Suprapubic skin (tissue), 4 donors: Measurements from ENCODE around the gene RNF217. TPM values are rescaled to one million over a fixed set of nuclear protein-coding genes. Genes with fewer than 3 reads are reported as not detected.

Experiments
- DNase-seq, 2 donors: peaks; one replicate each; pipeline ENCODE4 v3.0.0-alpha.2; 2019; ENCODE audit warnings: low spot score in 2 of 2
- H3K27ac ChIP-seq: fragments of 200-600 bp; sonication (generic); one replicate; pipeline ENCODE4 v1.5.1; 2019
- H3K27me3 ChIP-seq: fragments of 200-600 bp; sonication (generic); one replicate; pipeline ENCODE4 v1.5.1; 2019
- H3K36me3 ChIP-seq: fragments of 200-600 bp; sonication (generic); one replicate; pipeline ENCODE4 v1.5.1; 2019
- H3K4me1 ChIP-seq: fragments of 200-600 bp; sonication (generic); one replicate; pipeline ENCODE4 v1.5.1; 2019
- H3K4me3 ChIP-seq: fragments of 200-600 bp; sonication (generic); one replicate; pipeline ENCODE4 v1.5.1; 2019; ENCODE audit warnings: mild to moderate bottlenecking
- H3K9me3 ChIP-seq: fragments of 200-600 bp; sonication (generic); one replicate; pipeline ENCODE4 v1.5.1; 2019
- CTCF ChIP-seq, 2 donors: fragments of 200-600 bp in 1 of 2; fragments of 450-650 bp in 1 of 2; sonication (generic) in 1 of 2; IDR thresholded peaks; one replicate each; pipeline ENCODE4 v1.5.1; 2016 to 2019; ENCODE audit warnings: antibody characterized with exemption in 2 of 2, mild to moderate bottlenecking in 1 of 2, moderate library complexity in 1 of 2
- EP300 ChIP-seq: sonication (generic); formaldehyde crosslinking; IDR thresholded peaks from one replicate; pipeline ENCODE4 v1.6.1; 2017; ENCODE audit warnings: antibody characterized with exemption
- POLR2A ChIP-seq, 2 donors: fragments of 450-650 bp; IDR thresholded peaks; one replicate each; pipeline ENCODE4 v1.6.1; 2017; ENCODE audit warnings: antibody characterized with exemption in 2 of 2, mild to moderate bottlenecking in 2 of 2, moderate library complexity in 2 of 2
- POLR2AphosphoS5 ChIP-seq, 3 donors: sonication (generic); formaldehyde crosslinking; IDR thresholded peaks; one replicate each; pipeline ENCODE4 v1.6.1; 2017; ENCODE audit warnings: antibody characterized with exemption in 3 of 3
- WGBS: methylation state at CpG from one replicate; pipeline ENCODE4 v1.1.5; 2018; 5-methylcytosine and 5-hydroxymethylcytosine counted together
- total RNA-seq, 4 donors: library from RNA; depleted of rRNA; stranded (reverse); fragments of >200 nt; gene quantifications; one replicate each; pipeline ENCODE4 v1.1.0, GENCODE V29; 2016

The RNF217 gene
- total RNA-seq, 4 donors from 2014 or later, result 32.3 to 55.1 (median 43.3) TPM

DNA sequence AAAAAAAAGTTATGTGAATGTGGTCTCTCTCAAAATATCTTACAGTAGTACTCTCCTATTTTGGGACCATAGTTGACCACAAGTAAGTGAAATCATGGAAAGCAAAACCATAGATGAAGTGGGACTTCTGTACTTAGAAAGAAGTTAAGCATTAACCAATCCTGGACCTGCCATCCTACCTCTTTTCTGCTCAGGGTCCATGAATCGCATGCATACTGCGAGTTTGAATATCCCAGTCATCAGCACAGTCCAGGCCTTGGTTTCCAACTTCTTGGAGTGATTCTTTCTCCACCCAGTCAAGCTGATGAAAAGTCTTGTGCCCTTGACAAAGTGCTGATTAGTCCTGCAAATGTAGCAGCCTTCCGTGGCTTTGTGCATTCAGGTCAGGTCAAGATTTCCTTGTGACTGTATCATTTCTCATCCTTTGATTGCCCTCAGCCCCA lies 46.0 kb downstream of the RNF217 start:
- Histone ChIP-seq H3K27ac (no peak overlapping the region), H3K4me3 (no peak overlapping the region), H3K36me3 (peaks cover 3% of the 10 kb centered on the region), H3K4me1 (peaks cover 8% of the 10 kb centered on the region), H3K27me3 (no peaks in the 10 kb centered on the region), H3K9me3 (no peaks in the 10 kb centered on the region)
- no peak for DNase-seq
- TF ChIP-seq CTCF (IDR thresholded peaks at IDR 0.05) (no peak), POLR2A (IDR thresholded peaks at IDR 0.05) (no peak), EP300 (no peak), POLR2AphosphoS5 (IDR thresholded peaks at IDR 0.05) (no peak)
- 61% methylated on average over 3 of the region's 3 CpGs for WGBS

- Histone ChIP-seq H3K4me3 (no peak overlapping the region), H3K27ac (no peak overlapping the region), H3K4me1 (peaks cover 8% of the 10 kb centered on the region), H3K36me3 (peaks cover 3% of the 10 kb centered on the region), H3K9me3 (no peaks in the 10 kb centered on the region), H3K27me3 (no peaks in the 10 kb centered on the region)
- no peak for DNase-seq
- no peak for TF ChIP-seq EP300
- no peak for TF ChIP-seq POLR2AphosphoS5 (IDR thresholded peaks at IDR 0.05)
- TF ChIP-seq CTCF (IDR thresholded peaks at IDR 0.05), result no peak
- TF ChIP-seq POLR2A (IDR thresholded peaks at IDR 0.05), result no peak
- WGBS, result 60% methylated on average over 1 of the region's 1 CpG
Measured at GRCh38 chr6:125008957-125009356, 46.7 kb downstream of the RNF217 start.

DNA sequence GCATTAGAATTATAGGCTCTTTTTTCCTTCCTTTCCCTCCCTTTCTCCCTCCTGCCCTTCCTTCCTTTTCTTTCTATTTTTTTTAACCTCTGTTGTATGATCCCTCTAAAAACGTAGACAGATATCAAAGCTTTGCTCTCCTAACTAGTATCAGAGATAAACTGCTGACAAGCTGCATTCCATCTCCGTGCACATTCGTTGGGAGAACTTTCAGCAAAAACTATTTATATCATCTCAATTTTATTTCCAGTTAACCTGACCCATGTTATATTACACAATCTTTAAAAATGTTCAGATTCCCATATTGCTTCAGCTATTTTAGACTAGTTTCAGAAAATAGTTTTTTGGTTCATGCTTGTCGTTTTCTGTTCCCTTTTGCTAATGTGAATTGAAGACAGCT lies 47.3 kb downstream of the RNF217 start:
- TF ChIP-seq POLR2A (IDR thresholded peaks at IDR 0.05) (no peak), POLR2AphosphoS5 (IDR thresholded peaks at IDR 0.05) (no peak), EP300 (no peak), CTCF (IDR thresholded peaks at IDR 0.05) (no peak)
- Histone ChIP-seq H3K27me3 (no peaks in the 10 kb centered on the region), H3K9me3 (no peaks in the 10 kb centered on the region), H3K27ac (no peak overlapping the region), H3K4me1 (peaks cover 8% of the 10 kb centered on the region), H3K4me3 (no peak overlapping the region), H3K36me3 (peaks cover 3% of the 10 kb centered on the region)
- WGBS, result 32% methylated on average over 4 of the region's 4 CpGs
- no peak for DNase-seq

GRCh38 chr6:125013938-125014660 lies 51.9 kb downstream of the RNF217 start:
- TF ChIP-seq CTCF (IDR thresholded peaks at IDR 0.05) (no peak), POLR2A (IDR thresholded peaks at IDR 0.05) (no peak), EP300 (no peak), POLR2AphosphoS5 (IDR thresholded peaks at IDR 0.05) (no peak)
- Histone ChIP-seq H3K4me1 (peaks cover 7% of the 10 kb centered on the region), H3K4me3 (no peak overlapping the region), H3K27ac (no peak overlapping the region), H3K27me3 (no peaks in the 10 kb centered on the region), H3K36me3 (peaks cover 3% of the 10 kb centered on the region), H3K9me3 (no peaks in the 10 kb centered on the region)
- no peak for DNase-seq
- WGBS, result 84% methylated on average over 2 of the region's 2 CpGs

- no peak for DNase-seq
- peaks cover 4% of the 10 kb centered on the region for H3K4me1 ChIP-seq
- TF ChIP-seq POLR2AphosphoS5 (IDR thresholded peaks at IDR 0.05) (no peak), POLR2A (IDR thresholded peaks at IDR 0.05) (no peak), CTCF (IDR thresholded peaks at IDR 0.05) (no peak), EP300 (no peak)
- H3K4me3 ChIP-seq, result no peak overlapping the region
- peaks cover 3% of the 10 kb centered on the region for H3K36me3 ChIP-seq
- H3K9me3 ChIP-seq, result no peaks in the 10 kb centered on the region
- H3K27ac ChIP-seq, result no peak overlapping the region
- no peaks in the 10 kb centered on the region for H3K27me3 ChIP-seq
Measured at GRCh38 chr6:125014661-125014957, 52.4 kb downstream of the RNF217 start.
